Suppressor macrophage treated with lipopolysaccharide for 1 hour (primary cell): ENCODE measurements around the gene CTIF.
"Not testable (repeated sequence)": the region's sequence is repeated elsewhere in the genome, so short reads cannot be mapped to it uniquely, and the experiment has no call there.

Experiments used
- DNase-seq, 3 donors: peaks; one replicate each; pipeline ENCODE4 v3.0.0-alpha.2; 2020 to 2022

Gene CTIF

GRCh38 chr18:48810805-48811204 is 272.0 kb downstream of the CTIF start:
- no peak for DNase-seq

DNA sequence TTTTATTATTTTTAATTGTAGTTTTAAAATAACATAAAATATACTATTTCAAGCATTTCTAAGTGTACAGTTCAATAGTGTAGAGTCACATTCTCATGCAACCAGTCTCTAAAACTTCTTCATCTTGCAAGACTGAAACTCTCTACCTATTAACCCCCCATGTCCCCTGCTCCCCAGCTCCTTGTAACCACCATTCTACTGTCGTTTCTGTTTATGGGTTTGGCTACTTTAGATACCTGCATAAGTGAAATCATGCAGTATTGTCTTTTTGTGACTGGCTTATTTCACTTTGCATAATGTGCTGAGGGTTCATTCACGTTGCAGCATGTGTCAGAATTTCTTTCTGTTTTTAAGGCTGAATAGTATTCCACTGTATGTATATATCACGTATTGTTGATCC is 272.6 kb downstream of the CTIF start:
- DNase-seq = no peak

DNA sequence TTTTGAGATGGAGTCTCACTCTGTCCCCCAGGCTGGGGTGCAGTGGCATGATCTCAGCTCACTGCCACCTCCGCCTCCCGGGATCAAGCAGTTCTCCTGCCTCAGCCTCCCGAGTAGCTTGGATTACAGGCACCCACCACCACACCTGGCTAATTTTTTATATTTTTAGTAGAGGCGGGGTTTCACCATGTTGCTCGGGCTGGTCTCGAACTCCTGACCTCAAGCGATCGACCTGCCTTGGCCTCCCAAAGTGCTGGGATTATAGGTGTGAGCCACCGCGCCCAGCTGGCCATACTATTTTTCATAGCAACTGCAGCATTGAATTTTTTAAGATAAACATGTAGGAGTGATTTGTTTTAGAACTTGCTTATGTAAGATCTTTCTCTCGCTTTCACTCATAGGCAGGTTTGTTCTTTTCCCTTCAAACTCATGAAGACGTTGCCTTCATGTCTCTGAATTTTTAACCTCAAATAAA is 273.2 kb downstream of the CTIF start:
- DNase-seq = not testable (repeated sequence)

- DNase-seq = no peak
These were observed 274.5 kb downstream of the CTIF start for GRCh38 chr18:48813321-48813720.

- DNase-seq = peak; percentile 61 to 68 (median 62)
These were observed 275.1 kb downstream of the CTIF start for GRCh38 chr18:48813833-48814489.

DNA sequence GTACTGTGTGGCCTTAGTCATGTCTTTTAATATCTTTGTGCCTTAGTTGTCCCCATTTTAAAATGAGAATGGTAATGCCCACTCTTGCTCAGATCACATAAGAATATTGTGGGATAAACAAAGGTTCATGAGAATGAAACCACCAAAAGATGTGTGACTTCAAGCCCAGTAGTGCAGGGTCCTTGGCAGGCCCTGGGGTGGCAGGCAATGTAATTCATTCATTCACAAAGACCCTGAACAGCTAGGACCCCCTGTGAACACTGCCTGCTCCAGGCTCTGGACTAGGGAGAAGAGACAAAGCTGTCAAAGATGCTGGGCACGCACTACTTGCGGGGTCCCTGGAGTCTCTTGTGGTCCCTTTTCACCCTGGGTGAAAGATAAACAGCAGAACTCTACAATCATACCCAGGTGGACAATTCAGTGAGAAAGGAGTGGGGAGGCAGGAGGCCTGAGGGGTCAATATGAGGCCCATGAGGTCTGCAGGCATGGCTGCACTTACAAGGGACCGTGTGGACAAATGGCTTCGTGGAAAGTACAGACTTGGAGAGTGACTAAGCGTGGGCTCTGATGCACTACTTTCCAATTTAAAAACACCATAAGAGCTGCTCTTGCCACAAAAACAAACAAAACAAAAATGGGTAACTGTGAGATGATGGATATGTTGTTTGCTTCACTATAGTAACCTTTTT is 275.8 kb downstream of the CTIF start:
- DNase-seq = peak; percentile 72 to 89 (median 78)

DNA sequence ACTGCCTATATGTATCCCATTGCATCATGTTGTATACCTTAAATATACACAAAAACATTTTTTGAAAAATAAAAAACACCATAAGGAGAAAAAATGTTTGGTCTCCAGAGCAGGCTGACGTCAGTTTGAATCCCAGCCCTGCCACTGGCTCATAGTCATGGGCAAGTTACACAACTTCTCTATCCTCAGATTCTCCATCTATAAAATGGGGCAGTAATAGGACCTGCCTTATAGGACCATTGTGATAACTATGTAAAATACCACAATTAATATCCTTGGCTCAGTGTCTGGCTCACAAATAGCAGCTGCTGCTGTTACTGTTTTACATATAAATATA is 276.3 kb downstream of the CTIF start:
- DNase-seq = peak in 2 of 3 donors; percentile 39 to 55

- DNase-seq = peak; percentile 65 to 82 (median 67)
These were observed 276.9 kb downstream of the CTIF start for GRCh38 chr18:48815581-48816324.

- no peak for DNase-seq
These were observed 277.7 kb downstream of the CTIF start for GRCh38 chr18:48816554-48816953.

DNA sequence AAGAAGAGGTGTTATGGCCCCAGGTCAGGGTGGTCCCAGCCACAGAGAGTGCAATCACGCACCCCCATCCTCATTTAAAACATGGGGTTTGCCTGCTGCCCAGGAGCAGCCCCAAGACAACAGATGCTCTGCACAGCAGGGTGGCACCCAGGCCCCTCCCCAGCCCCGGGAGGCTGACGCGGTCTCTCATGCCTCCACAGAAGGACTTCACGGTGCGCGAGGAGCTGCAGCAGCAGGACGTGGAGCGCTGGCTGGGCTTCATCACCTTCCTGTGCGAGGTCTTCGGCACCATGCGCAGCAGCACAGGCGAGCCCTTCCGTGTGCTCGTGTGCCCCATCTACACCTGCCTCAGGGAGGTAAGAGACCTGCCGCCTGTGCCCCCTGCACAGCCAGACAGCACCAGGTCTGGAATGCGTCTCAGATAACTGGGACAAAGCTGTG is 278.2 kb downstream of the CTIF start:
- no peak for DNase-seq

DNA sequence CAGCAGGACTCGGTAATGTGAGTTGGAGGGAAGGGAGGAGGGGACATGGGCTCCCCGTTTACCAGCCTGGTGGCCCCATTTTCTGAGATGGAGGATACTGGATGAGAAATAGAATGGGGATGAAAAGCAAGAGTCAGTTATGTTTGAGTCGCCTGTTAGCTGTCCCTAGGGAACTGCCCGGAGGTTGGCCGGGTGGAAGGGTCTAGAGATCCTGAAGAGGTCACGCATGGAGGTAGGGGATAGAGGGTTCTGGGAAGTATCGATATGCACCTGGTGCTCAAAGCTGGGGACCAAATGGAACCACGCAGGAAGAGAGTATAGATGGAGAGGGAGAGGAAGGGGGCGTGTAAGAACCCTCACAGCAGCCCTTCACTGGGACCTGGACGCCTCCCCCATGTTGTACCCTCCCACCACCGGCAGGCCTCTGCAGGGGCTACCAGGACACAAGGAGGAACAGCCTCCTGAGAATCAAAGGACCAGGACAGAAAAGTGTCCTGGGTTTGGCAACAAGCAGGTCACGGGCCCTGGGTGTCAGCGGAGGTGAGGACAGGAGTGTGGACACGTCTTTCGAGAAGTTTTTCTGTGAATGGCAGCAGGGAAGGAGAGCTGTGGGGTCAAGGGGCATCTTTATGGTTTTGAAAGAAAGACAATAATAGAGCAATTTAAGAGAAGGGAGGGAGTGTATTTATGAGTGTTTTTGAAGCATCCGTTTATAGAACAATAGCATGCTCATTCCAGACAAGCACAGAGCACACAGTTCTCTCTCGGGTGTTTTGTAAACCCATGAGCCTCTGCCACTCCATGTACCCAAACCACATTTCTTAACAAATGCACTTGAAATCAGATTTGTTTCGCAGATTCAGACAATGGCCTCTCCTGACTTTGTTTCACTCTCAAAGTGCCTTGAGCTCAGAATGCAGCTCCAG is 279.8 kb downstream of the CTIF start:
- DNase-seq = no peak

- DNase-seq = no peak
These were observed 280.4 kb downstream of the CTIF start for GRCh38 chr18:48819276-48819675.

DNA sequence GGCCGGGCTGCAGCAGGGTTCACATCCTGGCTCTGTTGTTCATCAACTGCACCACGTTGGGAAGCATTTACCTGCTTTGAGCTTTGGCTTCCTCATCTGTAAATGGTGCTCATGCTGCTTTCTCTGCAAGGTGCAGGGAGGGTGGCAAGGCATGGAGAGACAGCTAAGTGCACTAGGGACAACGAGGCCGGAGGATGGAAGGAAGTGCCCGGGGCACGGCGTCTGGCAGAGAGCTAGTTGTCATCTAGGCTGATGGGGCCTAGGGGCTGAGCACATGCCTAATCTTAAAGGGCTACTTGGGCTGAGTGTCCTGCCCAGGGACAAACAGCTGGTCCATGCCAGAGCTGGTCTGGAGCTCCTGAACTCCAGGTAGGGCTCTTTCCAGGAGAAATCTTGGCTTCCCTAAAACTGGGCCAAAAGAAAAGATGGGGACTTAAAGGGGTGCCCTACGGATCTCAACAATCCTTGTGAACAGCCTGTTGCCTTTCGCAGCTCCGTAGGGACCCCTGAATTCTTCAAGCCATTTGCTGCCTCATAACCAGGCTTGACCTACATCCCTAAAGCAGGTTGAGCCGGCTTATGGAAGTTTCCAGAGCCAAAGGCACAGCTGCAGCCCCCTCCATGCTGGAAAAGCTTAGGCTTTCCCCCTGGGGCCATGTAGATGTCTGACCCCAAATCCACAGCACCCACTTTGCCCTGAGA is 281.1 kb downstream of the CTIF start:
- no peak for DNase-seq

DNA sequence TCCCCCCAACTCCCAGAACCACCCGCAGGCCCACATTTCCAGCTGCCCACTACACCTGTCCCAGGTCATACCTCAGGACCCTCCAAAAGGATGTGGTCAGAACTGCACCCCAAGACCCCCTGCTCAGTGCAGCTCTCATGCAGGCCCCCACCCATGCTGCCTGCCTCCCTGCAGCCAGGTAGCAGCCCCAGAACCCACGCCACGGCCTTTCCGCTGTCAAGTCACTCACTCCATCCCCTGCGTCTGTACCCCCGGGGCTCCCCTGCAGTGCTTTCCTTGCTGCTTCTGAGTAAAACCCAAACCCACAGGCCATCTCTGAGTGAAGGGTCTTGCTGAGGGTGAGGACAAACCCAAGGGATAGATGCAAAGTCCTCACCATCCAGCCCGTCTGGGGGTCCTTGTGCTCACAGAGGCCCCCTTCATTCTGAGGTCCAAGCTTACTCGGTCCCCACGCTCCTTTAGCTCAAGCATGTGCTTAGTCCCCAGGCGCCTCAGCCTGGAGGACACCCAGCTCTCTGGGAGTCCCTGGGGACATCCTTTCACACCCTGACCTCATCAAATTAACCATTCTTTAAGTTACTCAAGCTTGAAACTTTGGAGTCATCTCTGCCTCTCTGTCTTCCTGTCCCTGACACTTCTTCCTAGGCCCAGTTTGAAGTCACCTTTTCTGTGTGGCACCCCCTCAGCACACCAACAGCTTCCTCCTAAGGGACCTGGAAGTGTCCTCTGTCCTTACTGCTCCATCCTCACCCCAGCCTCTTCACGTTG is 281.8 kb downstream of the CTIF start:
- no peak for DNase-seq

GRCh38 chr18:48821251-48821590 is 282.4 kb downstream of the CTIF start:
- DNase-seq = no peak

DNA sequence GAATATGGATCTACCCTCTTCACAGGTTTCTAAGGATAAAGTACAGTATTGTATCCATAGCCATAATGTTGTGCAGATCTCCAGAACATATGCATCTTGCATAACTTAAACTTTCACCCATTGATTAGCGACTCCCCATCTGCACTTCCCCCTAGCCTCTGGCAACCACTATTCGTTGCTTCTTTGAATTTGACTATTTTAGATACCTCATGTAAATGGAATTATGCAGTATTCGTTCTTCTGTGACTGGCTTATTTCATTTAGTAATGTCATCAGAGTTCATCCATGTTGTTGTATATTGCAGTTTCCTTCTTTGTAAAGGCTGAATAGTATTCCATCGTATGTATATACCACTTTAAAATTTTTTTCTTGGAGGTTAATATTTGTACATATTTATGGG is 283.0 kb downstream of the CTIF start:
- no peak for DNase-seq

GRCh38 chr18:48824231-48824970 is 285.6 kb downstream of the CTIF start:
- no peak for DNase-seq

GRCh38 chr18:48825101-48825745 is 286.4 kb downstream of the CTIF start:
- no peak for DNase-seq

DNA sequence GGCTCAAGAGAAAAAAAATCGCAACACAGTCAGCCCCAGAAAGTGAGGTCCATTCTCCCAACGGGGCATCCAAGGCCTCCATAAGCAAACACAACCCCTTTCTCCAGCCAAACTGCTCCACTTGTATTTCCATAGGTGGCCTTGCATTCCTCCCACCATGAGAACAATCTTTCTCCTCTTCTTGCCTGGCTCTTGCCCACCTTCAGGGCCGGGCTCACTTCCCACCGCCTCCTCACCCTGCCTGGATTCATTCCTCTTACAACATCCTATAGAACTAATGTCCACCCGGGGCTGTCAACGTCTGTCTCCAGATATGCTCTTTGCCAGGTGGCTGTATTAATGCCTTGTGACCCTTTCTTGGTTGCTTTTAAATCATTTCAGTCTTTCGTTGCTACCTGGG is 287.4 kb downstream of the CTIF start:
- no peak for DNase-seq

- DNase-seq = no peak
These were observed 288.0 kb downstream of the CTIF start for GRCh38 chr18:48826806-48827205.
